GM18868 (cell line): ENCODE measurements around the gene AIFM3.

Experiments used
- ATAC-seq: cut with Tn5 transposase; IDR thresholded peaks from one replicate; pipeline ENCODE4 v1.9.1; 2021; ENCODE audit warnings: mild to moderate bottlenecking, moderate library complexity; ENCODE audit not compliant: unreplicated experiment

Gene AIFM3

DNA sequence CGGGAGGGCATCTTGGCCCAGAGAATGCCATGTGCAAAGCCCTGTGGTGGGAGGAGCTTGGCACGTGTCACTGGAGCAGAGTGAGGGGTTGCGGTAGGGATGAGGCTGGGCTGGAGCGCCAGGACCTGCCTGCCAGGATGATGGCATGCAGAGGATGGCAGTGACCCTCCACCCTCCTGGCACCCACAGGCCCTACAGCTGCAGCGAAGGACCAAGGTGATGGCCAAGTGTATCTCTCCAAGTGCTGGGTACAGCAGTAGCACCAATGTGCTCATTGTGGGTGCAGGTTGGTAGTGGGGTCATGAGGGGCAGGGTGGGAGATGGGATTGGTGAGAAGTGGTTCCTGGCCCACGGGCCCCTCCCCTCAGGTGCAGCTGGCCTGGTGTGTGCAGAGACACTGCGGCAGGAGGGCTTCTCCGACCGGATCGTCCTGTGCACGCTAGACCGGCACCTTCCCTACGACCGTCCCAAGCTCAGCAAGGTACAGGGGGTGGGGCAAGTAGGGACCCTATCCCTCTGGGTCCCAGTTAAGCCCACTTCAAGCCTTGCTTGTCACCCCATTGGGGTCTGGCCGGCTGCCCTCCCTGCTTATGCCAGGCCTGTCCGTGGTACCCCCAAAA, 7.4 kb downstream of the AIFM3 start:
- no peak for ATAC-seq

GRCh38 chr22:20975541-20976290, 8.7 kb downstream of the AIFM3 start:
- ATAC-seq: no peak

DNA sequence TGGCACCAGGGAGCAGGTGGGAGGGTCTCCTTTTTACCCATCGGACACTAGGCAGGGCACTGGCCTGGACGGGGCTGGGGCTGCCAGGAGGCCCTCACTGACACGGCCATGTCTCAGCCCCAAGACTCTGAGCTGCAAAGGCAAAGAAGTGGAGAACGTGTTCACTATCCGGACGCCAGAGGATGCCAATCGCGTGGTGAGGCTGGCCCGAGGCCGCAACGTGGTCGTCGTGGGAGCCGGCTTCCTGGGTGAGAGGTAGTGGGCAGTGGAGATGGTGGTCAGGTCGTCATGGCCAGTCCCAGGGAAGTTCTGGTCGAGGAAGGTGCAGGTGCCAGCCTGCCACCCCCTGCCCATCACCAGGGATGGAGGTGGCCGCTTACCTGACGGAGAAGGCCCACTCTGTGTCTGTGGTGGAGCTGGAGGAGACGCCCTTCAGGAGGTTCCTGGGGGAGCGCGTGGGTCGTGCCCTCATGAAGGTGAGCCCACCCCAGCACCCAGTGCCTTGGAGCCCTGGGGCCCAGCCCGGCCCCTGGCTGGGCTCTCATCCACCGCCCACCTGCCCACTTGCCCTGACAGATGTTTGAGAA, 9.3 kb downstream of the AIFM3 start:
- no peak for ATAC-seq

GRCh38 chr22:20977019-20977418, 10.0 kb downstream of the AIFM3 start:
- ATAC-seq: no peak

DNA sequence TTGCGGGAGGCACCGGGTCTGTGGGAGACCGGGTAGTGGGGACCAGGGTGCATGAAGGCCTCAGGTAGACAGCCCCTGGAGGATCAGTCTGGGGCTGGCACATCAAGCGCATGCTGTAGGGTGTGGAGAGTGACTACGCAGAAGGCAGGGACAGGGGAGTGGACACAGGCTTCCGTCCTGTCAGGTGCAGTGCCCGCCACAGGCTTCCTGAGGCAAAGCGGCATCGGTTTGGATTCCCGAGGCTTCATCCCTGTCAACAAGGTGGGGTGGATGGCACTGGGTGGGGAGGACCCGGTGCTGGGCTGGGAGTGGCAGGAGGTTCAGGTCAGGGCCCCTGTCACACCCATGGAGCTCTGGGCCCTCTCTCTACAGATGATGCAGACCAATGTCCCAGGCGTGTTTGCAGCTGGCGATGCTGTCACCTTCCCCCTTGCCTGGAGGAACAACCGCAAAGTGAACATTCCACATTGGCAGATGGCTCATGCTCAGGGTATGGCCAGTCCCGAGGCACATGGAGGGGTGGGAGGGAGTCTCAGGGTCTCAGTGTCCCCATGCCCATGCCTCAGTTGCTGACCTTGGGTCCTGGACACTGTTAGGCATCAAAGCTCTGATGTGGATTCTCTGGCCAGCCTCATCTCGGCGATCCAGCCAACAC, 10.6 kb downstream of the AIFM3 start:
- ATAC-seq: no peak

DNA sequence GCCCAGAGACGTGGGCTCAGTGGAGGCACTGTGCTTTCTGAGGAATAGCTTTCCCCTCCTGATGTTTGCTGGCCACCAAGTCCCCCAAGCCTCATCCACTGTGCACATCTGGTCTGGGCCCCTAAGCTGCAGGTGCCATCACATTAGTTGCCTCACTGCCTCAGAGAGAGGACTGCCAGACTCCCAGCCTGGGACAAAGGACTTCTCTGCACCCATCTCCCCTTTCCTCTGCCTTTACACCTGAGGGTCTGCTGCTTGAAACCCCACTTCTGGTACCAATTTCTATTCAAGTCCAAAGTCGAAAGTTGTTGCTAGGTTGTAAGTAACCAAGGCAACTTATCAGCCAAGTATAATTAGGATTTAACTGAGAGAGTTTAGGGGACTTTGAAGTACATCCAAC, 11.4 kb downstream of the AIFM3 start:
- ATAC-seq: no peak

DNA sequence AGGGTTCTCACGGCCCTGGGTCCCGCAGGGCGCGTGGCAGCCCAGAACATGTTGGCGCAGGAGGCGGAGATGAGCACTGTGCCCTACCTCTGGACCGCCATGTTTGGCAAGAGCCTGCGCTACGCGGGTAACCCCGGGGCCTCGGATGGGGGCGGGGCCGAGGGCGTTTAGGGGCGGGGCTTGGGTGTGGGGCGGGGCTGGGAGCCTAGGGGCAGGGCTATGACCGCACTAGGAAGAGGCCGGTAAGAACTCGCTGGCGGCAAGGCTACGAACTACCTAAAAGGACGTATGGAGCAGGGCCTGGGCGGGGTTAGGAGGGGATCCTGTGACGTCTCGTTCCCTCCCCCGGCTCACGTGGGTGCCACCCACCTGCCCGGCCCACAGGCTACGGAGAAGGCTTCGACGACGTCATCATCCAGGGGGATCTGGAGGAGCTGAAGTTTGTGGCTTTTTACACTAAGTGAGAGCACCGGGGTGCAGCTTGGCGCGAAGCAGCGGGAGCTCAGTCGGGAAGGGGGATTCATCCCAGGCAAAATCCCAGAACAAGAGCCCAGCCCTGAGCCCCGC, 12.3 kb downstream of the AIFM3 start:
- no peak for ATAC-seq

DNA sequence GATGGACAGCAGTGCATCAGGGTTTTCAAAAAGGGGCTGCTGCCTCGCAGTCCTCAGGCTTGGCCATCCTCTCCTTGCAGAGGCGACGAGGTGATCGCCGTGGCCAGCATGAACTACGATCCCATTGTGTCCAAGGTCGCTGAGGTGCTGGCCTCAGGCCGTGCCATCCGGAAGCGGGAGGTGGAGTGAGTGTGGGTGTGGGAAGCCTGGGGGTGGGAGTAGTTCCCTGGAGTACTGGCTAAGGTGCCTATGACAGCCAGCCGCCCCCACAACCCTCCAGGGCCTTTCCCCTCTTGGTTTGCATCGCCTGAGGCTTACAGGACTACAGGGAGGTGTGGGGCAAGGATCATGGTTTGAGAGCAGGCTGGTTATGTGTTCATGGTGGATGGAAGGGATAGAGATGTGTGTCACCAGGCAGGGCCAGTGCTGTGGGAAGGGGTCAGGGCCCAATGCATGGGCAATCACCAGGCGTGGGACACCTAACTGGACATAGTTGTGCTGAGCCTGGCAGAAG, 12.9 kb downstream of the AIFM3 start:
- no peak for ATAC-seq

DNA sequence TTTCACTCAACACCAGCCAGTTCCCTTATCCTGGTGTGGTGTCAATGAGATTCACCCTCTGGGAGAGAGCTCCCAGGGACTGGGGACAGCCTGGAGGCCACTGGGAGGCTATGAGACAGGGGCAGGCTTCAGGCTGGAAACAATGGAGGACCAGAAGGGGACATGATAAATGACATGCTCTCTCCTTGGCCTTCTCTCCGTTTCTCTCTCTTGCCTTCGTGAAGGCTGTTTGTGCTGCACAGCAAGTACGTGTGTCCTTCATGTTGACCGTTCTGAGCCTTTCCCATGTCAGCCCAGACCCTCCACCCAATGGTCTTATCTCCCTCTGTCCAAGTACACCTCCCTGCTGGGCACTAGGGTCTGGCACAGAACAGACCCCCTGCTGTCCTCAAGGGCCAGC, 13.5 kb downstream of the AIFM3 start:
- ATAC-seq: no peak

- no peak for ATAC-seq
Observed at GRCh38 chr22:20980938-20981722, 14.1 kb downstream of the AIFM3 start.

GRCh38 chr22:20981787-20982562, 14.9 kb downstream of the AIFM3 start, which contains the start of gene LZTR1:
Gene LZTR1, plus strand, starts transcription at chr22:20982297. Its CDS starts 75 bp downstream, at chr22:20982372.
- peak; percentile 87 for ATAC-seq

DNA sequence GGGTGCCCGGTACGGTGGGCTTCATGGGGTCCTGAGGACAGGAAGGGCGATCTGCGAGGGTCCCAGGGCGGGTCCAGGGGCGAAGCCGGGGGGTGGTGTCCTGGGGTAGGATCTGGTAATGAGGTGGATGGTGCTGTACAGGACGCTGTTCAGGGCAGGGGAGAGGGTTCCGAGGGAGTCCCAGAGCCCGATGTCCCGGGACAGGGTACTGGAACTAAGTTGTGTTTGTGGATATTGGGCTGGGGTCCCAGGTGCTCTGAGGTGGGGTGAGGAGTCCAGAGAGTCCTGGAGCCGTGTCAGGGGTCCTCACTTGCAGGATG, 15.5 kb downstream of the AIFM3 start:
- peak; percentile 17 for ATAC-seq

GRCh38 chr22:20983081-20983771, 16.2 kb downstream of the AIFM3 start:
- no peak for ATAC-seq

GRCh38 chr22:20985720-20986119, 18.7 kb downstream of the AIFM3 start:
- ATAC-seq: no peak

DNA sequence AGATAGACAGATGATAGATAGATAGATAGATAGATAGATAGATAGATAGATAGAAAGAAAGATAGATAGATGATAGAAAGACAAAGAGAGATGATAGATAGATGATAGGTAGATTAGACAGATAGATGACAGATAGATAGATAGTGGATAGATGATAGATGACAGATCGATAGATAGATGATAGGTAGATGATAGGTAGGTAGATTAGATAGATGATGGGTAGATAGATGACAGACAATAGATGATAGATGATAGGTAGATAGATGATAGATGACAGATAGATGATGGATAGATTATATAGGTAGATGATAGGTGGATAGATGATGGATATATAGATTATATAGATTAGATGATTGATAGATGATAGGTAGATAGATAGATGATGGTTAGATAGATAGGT, 19.3 kb downstream of the AIFM3 start:
- no peak for ATAC-seq

GRCh38 chr22:20987375-20987774, 20.3 kb downstream of the AIFM3 start:
- no peak for ATAC-seq

- no peak for ATAC-seq
Observed at GRCh38 chr22:20988573-20989322, 21.7 kb downstream of the AIFM3 start.

DNA sequence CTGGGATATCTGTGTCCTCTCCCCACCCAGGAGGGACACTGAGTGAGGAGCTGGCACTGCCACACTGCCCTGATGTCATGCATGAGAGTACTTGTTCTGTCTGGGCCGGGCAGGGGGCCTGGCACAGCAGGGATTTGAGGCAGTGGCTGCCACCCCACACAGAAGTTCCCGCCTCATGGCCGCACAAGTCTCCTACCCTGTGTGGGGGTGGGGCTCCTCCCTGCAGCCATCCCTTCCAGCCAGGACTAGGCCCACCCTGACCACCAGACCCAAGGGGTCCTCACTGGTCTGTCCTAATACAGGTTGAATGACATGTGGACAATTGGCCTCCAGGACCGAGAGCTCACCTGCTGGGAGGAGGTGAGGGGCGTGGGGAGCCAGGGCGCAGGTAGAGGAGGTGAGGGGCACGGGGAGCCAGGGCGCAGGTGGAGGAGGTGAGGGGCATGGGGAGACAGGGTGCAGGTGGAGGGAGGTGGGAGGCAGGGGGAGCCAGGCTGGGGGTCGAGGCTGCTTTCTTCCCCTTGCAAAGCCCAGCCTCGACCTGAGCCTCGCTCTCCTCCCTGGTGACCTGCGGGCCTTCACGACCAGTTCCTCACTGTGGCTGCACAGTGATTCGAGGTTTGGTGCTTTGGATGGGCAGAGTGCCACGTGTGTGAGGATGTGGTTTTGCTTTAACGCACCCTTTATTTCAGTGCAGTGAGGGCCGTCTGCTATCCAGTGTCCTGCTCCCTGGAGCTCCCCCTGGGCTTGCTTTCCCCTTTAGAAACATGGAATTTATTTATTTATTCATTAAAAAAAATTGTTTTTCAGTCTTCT, 22.5 kb downstream of the AIFM3 start:
- ATAC-seq: no peak
